GM19043 (cell line): ENCODE measurements around the gene PGM2.
A peak's percentile ranks its signal among the peaks of the same experiment; 100 is the strongest.
"Not testable (repeated sequence)": the region's sequence is repeated elsewhere in the genome, so short reads cannot be mapped to it uniquely, and the experiment has no call there.

Experiments used
- ATAC-seq: cut with Tn5 transposase; IDR thresholded peaks from one replicate; pipeline ENCODE4 v1.9.1; 2021; ENCODE audit warnings: low read depth; ENCODE audit not compliant: unreplicated experiment

PGM2 gene

DNA sequence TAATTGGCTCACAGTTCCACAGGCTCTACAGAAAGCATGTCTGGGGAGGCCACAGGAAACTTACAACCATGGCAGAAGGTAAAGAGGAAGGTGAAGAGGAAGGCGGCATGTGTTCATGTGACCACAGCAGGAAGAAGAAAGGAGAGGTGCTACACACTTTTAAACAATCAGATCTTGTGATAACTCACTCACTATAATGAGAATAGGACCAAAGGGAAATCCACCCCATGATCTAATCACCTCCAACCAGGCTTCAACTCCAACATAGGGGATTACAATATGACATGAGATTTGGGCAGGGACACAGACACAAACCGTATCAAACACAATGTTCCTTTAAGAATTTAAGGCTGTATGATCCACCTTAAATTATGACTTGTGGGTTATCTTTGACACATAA lies 10.5 kb upstream of the PGM2 start:
- ATAC-seq, result no peak

DNA sequence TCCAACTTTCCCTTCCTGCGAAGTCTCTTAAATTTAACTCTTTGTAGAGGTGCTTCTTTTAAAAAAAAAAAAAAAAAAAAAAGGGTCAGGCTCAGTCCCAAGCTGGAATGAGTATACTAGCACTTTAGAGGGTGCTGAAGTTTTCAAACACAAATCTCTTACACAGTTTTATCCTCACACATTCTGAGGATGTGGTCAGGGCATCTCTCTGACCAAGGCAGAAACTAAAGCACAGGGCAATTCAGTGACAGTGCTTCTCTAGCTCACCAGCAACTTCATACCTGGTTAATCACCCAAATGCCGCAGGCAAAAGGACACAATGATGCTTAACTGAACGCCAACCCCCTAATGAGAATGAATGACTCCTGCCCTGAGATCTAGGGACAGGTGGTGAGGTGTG lies 9.8 kb upstream of the PGM2 start:
- no peak for ATAC-seq

DNA sequence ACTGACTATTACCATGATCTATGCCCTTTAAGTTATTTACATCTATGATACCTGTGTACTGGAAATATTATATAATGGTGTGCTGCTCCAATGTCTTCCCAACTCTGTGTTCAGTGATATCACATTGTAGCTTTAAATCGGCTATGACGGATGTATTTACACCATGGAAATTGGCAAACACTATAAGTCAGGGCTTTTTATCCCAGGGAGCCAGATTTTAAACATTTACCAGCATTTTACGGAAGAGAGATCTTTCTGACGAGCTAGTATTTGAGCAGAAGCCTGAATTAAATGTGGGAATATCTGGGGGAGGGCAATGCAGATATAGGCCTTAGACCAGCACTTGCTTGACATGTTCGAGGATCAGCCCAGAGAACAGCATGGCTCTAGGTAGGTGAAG lies 7.7 kb upstream of the PGM2 start:
- no peak for ATAC-seq

DNA sequence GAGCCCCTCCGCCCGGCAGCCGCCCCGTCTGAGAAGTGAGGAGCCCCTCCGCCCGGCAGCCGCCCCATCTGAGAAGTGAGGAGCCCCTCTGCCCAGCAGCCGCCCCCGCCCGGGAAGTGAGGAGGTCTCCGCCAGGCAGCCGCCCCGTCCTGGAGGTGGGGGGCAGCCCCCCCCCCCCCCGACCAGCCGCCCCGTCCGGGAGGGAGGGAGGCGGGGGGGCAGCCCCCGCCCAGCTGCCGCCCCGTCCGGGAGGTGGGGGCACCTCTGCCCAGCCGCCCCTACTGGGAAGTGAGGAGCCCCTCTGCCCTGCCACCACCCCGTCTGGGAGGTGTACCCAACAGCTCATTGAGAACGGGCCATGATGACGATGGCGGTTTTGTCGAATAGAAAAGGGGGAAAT lies 6.0 kb upstream of the PGM2 start:
- not testable (repeated sequence) for ATAC-seq

- ATAC-seq, result no peak
Measured at GRCh38 chr4:37821953-37822605, 4.4 kb upstream of the PGM2 start.

GRCh38 chr4:37825501-37825900 lies 985 bp upstream of the PGM2 start:
- not testable (repeated sequence) for ATAC-seq

- ATAC-seq, result peak; percentile 2
Measured at GRCh38 chr4:37825968-37826294, 555 bp upstream of the PGM2 start.

DNA sequence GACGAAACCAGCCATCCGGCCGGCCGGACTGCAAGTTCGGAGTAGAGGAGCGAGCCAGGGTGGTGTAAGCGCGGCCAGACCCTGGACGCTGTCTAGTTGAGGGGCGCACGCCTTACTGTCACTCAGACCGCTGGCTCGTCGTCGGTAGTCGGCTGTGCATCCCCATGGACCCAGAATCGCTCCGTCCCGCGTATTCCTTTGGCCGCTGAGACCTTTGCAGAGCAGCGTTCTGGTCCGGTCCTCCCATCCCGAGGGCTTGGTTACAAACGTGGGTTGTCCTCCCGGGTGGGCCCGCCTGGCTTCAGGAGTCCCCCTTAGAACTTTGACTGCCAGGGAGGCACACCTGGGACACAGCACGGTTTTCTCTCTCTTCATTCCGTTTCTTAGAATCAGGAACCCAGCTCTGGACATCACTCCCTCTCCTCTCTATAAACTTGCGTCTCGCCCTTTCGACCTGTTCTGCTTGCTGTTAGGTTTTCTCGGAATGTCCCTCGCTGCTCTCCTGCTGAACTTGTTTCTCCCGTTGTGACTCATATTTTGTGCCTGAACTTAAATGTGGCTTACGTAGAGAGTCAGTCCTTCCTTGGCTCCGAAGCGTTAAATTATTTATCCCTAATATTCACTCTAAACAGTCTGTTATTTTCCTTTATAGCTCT lies 672 bp downstream of the PGM2 start:
- peak; percentile 39 for ATAC-seq

DNA sequence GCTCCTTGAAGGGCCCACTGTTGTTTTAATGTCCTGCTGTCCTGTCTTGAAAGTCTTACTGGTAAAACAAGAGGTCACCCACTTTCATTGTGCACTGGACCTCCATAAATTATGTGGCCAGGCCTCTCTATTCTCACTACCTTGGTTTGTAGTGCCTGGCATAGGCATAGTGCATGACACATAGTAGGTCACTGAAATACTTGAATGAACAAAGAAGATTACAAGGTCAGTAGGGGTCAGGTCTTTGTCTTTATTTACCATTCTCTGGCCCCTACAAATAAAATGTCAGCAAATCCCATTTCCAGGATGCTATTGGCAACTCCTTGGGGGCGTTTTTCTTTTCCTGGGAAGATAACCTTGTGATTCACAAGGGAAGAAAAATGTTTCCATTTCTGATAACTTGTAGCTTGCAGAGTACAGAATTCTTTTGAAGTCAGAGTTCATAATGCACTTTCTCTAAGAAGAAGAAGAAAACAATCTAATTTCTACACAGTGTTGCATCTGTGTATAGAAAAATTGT lies 1.4 kb downstream of the PGM2 start:
- no peak for ATAC-seq

DNA sequence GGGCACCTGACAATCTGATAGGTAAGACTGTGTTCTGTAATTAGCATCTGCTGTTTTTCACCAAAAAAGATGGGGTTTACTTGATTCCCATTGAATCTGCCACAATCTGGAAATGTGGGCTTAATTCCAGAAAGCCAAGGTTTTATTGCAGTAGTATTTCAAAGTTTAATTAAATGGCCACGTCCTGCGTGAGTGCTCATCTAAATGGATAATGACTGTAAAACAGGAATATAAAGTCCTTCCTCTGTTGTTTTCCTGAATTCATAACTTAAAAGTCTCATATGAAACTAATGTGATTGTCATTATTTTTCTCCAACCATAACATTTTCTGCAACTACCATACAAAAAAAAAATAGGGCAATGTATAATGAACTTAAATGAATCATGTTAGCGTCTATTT lies 2.4 kb downstream of the PGM2 start:
- ATAC-seq, result no peak

DNA sequence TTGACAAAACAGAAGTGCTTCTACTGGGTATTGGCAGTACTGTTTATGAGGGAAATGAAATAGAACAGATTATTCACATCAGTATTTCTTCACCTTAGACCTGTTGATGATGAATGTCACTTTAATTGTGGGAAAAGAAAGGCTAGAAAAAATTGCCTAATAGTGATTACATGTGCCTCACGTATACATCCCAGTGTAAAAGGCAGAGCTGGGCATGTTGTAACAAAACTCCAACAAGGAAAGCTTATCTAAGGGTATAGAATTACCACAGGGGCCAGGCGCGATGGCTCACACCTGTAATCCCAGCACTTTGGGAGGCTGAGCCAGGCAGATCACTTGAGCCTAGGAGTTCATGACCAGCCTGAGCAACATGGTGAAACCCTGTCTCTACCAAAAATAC lies 4.2 kb downstream of the PGM2 start:
- ATAC-seq, result no peak

GRCh38 chr4:37835031-37835430 lies 8.5 kb downstream of the PGM2 start:
- ATAC-seq, result no peak

- no peak for ATAC-seq
Measured at GRCh38 chr4:37835806-37836205, 9.3 kb downstream of the PGM2 start.

GRCh38 chr4:37836274-37836673 lies 9.8 kb downstream of the PGM2 start:
- ATAC-seq, result no peak

DNA sequence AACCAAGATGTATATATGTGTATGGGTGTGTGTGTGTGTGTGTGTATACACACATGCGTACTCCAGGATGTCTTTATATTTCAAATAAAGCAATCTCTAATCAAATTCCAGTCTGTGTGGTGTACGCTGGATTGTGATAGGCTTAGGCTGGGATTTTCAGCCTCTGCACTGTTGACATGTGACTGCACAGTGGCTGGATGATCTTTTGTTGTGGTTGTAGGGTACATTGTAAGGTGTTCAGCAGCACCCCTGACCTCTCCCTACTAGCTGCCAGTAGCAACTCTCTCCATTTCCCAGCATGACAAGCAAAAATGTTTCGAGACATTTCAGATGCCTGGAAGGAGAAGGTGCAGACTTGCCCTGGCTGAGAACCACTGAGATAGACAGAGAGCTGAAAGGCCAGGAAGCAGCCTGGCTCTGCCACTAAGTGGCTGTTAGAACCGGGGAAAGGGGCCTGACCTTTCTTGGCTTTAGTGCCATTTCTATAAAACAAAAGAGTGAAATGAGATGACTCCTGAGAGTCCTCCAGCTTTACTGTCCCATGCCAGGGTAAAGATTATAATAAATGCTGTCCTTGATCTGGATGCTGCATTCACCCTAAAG lies 10.5 kb downstream of the PGM2 start:
- no peak for ATAC-seq

DNA sequence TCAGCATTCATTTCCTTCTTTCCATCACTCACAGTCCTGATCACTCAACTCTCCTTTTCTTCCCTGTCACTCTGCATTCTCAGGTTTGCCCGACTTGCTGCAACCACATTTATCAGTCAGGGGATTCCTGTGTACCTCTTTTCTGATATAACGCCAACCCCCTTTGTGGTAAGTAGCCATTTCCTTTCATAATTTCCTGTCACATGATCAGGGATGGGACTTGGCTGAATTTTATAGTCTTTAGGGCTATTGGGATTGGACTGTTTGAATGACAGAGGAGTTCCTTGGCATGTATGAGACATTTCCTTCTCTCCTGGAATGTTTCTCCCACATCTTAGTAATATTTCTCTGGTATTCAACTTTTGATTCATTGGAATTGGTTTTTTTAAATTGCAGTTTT lies 11.0 kb downstream of the PGM2 start:
- no peak for ATAC-seq

GRCh38 chr4:37839426-37839825 lies 12.9 kb downstream of the PGM2 start:
- no peak for ATAC-seq

GRCh38 chr4:37844204-37844603 lies 17.7 kb downstream of the PGM2 start:
- ATAC-seq, result no peak

DNA sequence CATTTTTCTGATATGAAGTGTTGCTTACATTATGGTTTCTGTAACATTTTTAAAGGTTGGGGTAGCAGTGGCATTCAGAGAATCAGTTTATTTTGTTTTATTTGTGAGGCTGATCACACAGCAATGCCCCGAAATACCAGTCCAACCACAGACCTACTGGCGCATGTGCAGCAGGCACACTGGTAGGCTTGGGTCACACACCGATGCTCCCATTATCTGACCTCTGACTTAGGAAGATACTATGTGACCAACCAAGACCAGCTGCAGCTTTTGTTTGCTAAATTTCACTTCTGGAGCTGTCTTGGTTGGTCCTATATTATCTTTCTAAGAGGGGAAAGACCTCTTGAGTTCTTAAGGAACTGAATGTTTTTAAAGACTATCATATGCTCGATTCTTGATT lies 18.7 kb downstream of the PGM2 start:
- ATAC-seq, result no peak

- ATAC-seq, result no peak
Measured at GRCh38 chr4:37847311-37847884, 20.9 kb downstream of the PGM2 start.

DNA sequence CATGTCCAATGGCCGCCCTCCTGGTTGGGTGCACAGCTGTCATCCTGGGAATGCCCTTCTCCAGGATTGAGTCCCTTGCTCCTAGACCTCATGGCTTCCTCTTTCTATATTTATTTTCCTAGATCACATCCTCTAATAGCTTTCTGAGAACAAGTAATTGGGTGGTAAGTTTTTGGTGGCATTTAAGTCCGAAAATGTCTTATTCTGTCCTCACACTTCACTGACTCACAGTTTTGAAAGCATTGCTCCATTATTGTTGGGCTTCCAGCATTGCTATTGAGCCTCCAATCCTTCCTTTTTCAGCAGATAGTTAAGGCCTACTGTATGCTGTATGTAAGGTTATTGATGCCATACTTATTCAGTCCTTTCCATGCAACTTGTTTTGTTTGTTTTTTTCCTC lies 25.9 kb downstream of the PGM2 start:
- no peak for ATAC-seq

DNA sequence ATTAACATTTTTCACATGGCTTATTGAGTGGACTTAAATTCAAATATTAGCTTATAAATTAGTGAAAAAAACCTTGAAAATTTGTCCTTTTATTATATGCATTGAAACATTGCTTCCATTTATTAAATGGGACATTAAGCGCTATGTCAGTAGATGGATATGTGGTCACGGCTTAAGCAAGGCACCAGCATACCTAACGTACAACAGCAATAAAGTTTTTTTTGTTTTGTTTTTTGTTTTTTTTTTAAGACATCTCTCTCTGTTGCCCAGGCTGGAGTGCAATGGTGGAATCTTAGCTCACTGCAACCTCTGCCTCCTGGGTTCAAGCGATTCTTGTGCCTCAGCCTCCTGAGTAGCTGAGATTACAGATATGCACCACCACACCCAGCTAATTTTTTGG lies 31.6 kb downstream of the PGM2 start:
- no peak for ATAC-seq
